HG03060 (cell line): ENCODE results near the gene RASGRP3.
A peak's percentile ranks its signal among the peaks of the same experiment; 100 is the strongest.
"Not testable (repeated sequence)": the region's sequence is repeated elsewhere in the genome, so short reads cannot be mapped to it uniquely, and the experiment has no call there.

ENCODE experiments used
- ATAC-seq: cut with Tn5 transposase; IDR thresholded peaks from one replicate; pipeline ENCODE4 v1.9.1; 2021; ENCODE audit warnings: low read depth, moderate number of reproducible peaks; ENCODE audit not compliant: unreplicated experiment

RASGRP3 gene, protein sequence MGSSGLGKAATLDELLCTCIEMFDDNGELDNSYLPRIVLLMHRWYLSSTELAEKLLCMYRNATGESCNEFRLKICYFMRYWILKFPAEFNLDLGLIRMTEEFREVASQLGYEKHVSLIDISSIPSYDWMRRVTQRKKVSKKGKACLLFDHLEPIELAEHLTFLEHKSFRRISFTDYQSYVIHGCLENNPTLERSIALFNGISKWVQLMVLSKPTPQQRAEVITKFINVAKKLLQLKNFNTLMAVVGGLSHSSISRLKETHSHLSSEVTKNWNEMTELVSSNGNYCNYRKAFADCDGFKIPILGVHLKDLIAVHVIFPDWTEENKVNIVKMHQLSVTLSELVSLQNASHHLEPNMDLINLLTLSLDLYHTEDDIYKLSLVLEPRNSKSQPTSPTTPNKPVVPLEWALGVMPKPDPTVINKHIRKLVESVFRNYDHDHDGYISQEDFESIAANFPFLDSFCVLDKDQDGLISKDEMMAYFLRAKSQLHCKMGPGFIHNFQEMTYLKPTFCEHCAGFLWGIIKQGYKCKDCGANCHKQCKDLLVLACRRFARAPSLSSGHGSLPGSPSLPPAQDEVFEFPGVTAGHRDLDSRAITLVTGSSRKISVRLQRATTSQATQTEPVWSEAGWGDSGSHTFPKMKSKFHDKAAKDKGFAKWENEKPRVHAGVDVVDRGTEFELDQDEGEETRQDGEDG

DNA sequence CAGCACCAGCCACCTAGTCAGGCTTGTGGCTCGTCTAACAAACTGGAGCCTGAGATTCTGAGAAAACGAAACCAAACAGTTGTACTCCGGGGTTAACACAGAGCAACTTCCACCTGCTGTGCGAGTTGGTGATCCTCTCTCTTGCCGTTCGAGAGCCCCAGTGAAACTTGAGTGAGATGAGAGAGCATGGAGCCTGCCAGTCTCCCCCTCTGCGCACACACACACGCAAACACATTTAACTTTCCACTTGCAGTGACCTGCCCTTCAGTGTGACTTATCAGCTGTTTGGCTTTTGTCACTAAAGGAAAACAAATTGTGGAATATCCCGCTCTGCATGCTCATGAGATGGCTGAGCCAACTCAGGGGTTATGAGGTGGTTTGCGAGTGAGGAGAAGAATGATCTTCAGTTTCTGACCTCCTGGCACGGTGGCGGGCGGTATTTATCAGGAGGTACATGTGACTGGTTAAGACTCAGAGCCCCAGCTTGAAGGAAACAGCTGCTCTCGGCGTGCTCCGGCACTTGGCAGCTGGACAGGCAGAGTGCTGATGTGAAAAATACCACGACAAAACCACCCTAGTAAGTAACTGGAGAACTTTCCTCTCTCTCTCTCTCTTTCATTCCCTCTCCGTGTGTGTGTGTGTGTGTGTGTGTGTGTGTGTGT is at the start of gene RASGRP3:
Gene RASGRP3 (plus strand): TSS at position 519 of the 662 bp plus-strand sequence. CDS start 38,488 bp downstream, outside the sequence.
- peak; percentile 50 for ATAC-seq

DNA sequence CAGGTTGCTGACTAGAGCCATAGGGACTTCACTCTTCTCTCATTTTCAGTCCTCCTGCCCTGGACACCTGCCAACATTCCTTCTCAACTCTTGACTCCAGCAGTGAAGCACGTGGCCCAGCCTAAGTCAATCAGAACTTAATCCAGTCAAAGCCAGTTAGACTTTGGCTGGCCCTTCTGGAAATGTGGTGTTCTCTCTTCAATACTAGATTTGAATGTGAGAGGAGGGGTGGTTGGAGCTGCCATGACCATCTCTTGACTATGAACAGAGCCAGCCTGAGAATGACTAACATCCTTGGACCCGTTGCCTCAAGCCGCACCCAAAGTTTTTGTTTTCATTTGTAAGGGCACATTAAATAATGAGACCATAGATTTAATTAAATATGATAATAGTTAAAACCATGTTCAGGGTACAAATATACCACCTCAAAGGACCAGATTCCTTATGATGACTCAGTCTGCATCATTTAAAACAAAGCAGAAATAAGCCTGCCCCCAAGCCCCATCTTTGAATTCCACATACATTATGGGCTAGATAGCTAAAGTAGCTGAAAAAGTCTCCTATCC is 49.7 kb upstream of the RASGRP3 start:
- no peak for ATAC-seq

DNA sequence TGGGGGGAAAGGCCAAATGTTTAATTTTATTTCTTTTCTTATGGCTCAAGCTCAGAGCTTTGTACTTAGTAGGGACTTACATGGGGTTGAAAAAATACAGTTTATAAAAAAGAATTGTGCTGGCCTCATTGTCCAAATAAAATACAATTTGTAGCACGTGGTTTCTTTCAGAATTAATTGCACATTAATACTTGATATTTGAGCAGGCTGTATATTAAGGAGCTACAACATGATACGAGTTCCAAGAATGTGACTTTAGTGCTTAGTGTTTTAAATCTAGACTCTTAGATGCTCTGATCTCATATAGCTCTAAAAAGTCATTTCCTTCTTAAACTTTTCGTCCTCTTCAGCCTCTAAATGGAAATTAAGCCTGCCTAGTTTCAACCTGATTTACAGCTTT is 46.4 kb upstream of the RASGRP3 start:
- ATAC-seq = no peak

- no peak for ATAC-seq
Measured at GRCh38 chr2:33430856-33431255, 45.6 kb upstream of the RASGRP3 start.

GRCh38 chr2:33432871-33433270 is 43.6 kb upstream of the RASGRP3 start:
- no peak for ATAC-seq

- no peak for ATAC-seq
Measured at GRCh38 chr2:33433279-33434235, 42.9 kb upstream of the RASGRP3 start.

DNA sequence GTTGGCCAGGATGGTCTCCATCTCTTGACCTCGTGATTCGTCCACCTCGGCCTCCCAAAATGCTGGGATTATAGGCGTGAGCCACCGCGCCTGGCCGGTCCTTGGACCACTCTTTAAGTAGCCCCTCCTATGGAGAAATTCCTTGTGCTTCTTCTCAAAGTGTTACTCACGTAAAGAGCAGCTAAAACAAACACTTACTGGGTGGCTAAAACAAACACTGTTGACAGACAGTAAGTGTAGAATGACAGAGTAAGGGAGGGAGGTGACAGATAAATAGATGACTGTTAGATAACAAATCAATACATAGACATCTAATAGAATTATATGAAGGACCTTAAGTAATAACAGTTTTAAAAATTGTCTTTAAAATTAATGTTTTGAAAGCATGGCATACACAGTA is 40.9 kb upstream of the RASGRP3 start:
- ATAC-seq = no peak

DNA sequence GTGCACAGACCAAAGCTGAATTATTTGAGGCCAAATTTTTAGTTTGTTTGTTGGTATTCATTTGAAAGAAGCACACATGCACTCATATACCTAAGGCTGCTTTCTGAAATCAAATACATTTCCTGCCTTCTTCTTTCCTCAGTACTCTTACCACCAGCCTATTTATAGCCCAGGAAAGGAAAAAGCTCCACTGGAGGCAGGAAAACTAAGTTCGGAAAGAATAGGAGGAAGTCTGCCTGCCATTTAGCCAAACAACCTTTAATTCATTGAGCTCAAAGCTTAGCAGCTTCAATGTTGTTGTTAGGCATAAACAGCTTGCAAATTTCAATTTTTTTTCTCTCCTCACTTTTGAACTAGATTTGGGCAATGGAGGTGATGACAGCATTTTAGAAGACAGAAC is 40.4 kb upstream of the RASGRP3 start:
- ATAC-seq = no peak

GRCh38 chr2:33437297-33437696 is 39.2 kb upstream of the RASGRP3 start:
- ATAC-seq = no peak

- ATAC-seq = no peak
Measured at GRCh38 chr2:33437815-33438214, 38.6 kb upstream of the RASGRP3 start.

GRCh38 chr2:33441235-33441810 is 35.1 kb upstream of the RASGRP3 start:
- ATAC-seq = peak; percentile 62

DNA sequence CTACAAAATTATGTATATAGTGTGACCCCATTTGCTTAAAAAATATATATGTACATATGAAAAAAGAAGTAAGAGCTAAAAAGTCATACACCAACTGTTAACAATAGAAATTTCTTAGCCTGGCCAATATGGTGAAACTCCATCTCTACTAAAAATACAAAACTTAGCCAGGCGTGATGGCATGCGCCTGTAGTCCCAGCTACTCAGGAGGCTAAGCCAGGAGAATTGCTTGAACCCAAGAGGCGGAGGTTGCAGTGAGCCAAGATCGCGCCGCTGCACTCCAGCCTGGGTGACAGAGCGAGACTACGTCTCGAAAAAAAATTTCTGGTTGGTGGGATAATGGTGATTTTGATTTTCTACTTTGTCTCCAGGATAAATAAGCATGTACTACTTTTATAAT is 34.4 kb upstream of the RASGRP3 start:
- ATAC-seq = not testable (repeated sequence)

DNA sequence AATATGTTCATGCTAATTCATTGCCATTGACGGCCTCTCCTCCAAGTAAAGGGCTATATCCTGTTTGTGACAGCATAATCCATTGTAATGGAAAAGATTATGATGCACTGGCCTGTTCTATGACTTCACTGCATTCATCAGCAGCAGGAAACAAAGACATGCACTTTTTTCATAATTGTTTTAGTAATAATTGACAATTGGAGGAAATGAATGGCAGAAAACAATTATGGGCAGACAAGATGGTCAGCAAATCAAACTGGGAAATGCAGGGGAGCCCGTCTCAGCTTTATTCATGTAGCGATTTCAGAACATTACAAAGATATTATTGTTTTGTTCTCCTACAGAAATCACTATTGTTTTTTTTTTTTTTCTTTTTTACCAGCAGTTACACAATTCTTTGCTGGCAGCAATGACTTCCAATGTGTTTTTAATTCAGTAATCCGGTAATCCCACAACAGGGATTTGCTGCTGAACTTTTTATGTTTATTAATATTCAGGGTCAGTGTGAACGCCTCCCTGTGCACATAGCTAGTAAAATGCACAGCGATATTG is 33.8 kb upstream of the RASGRP3 start:
- ATAC-seq = no peak

- no peak for ATAC-seq
Measured at GRCh38 chr2:33443274-33443829, 33.1 kb upstream of the RASGRP3 start.

- no peak for ATAC-seq
Measured at GRCh38 chr2:33444967-33445366, 31.5 kb upstream of the RASGRP3 start.

DNA sequence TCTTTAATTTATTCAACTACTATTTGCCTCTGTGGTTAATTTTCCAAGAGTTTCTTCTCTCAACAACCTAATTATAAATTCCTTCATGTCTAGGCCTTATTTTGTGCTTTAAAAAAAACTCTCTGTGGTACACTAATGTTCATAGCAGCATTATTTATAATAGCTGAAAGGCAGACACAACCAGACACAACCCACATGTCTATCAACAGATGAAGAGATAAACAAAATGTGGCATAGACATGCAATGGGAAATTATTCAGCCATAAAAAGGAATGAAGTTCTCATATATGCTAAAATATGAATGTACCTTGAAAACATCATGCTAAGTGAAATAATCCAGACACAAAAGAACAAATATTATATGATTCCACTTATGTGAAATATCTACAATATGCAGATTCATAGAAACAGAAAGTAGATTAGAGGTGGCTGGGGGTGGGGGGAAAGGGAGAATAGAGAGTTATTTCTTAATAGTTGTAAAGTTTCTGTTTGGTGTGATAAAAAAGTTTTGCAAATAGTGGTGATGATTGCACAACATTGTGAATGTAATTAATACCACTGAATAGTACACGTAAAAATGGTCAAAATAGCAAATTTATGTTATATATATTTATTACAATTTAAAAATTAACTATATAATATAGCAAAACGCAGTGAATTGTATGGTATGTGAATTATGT is 28.1 kb upstream of the RASGRP3 start:
- no peak for ATAC-seq

DNA sequence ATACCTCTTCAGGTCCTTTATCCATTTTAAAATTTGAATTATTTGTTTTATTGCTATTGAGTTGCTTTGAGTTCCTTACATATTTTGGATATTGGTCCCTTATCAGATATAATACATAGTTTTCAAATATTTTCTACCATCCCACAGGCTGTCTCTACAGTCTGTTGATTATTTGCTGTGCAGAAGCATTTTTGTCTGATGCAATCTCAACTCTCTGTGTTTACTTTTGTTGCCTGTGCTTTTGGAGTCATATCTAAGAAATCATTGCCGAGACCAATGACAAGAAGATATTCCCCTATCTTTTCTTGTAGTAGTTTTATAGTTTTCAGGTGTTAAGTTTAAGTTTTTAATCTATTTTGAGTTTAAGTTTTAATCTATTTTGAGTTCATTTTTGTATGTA is 25.2 kb upstream of the RASGRP3 start:
- no peak for ATAC-seq

GRCh38 chr2:33451825-33452224 is 24.6 kb upstream of the RASGRP3 start:
- ATAC-seq = no peak
